Measurements from ENCODE around the gene LPAR6.
A peak's percentile ranks its signal among the peaks of the same experiment; 100 is the strongest.
"Not testable (repeated sequence)": the region's sequence is repeated elsewhere in the genome, so short reads cannot be mapped to it uniquely, and the experiment has no call there.

The LPAR6 gene, protein sequence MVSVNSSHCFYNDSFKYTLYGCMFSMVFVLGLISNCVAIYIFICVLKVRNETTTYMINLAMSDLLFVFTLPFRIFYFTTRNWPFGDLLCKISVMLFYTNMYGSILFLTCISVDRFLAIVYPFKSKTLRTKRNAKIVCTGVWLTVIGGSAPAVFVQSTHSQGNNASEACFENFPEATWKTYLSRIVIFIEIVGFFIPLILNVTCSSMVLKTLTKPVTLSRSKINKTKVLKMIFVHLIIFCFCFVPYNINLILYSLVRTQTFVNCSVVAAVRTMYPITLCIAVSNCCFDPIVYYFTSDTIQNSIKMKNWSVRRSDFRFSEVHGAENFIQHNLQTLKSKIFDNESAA

DNA sequence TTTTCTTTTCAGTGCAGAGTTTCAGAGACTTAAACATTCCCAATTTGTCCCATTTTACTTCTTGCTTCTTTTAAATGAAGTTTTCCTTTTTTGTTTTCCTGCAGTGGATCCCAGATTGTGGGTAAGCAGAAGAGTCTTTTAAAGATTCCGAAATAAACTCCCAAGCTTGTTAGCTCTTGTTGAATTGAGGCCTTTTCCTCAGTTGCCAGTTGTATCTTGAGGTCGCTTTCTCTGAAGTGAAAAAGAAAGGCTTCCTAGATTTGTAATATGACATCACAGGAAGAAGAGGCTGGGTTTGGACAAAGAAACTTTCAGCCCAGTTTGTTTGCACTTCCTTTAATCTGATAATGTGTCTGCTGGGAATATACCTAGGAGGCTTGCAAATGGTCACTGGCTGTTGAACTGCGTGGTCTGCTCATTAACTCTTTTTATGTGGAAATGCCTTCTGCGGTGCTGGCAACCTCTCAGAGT lies at the start of gene LPAR6:
LPAR6 (minus strand) TSS at position 233 of the 471 bp plus-strand sequence. CDS start 690 bp downstream, outside the sequence.
- peak; percentile 39 for DNase-seq (ENCODE audit: low spot score)

- DNase-seq (ENCODE audit: low spot score): no peak
Observed at GRCh38 chr13:48457578-48458242, 44.8 kb upstream of the LPAR6 start.

DNA sequence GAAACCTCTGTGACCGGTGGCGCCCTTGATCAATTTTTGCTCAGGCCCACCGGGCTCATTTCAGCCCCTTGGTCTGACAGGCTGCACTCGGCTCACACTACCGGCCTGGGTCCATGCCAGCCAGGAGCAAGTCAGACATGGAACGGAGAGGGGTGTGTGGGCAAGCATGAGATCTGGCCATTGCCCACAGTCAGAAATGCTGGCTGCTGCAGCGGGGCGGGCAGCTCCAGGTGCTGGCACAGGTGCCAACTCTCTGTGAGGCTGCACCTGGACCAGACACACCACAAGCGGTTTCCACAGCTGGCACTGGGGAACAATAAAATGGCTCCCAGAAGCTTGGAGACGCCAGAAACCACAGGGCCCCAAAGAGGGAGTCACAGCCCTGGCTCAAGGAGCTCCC lies 43.6 kb upstream of the LPAR6 start:
- DNase-seq (ENCODE audit: low spot score): no peak

DNA sequence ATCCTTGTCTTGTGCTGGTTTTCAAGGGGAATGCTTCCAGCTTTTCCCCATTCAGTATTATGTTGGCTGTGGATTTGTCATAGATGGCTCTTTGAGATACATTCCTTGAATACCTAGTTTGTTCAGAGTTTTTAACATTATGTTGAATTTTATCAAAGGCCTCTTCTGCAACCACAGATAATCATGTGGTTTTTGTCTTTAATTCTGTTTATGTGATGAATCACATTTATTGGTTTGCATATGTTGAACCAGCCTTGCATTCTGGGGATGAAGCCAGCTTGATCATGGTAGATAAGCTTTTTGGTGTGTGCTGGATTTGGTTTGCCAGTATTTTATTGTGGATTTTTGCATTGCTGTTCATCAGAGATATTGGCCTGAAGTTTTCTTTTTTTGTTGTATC lies 38.3 kb upstream of the LPAR6 start:
- DNase-seq (ENCODE audit: low spot score): not testable (repeated sequence)

GRCh38 chr13:48449656-48450055 lies 36.7 kb upstream of the LPAR6 start:
- DNase-seq (ENCODE audit: low spot score): no peak

DNA sequence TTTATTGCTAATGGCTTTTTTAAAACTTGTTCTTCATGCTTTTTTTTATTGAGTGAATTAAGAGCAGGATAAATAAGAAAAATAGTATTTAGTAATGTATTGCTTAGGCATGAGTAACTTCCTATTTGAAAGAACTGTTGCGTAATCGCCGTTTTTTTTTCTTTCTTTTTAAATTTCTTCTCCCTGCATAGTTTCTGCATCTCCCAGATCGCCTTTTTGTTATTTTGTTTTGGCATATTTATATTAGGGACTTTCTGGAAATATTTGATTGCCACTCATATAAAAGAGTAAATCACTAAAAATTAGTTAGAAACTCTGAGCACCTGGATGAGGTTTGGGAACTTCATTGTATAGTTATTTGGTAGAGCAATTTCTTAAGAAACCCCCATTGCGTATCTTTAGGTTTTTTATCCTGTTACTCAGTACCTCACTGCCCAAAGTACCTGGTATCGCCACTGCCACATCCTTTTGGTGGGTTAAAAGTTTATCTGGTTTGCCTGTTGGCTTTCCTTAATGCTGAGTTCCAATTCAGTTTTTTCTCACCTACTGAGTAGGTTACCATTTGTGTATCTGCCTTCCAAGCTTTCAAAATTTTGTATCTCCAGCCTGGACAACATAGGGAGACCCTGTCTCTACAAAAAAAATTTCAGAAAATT lies 36.2 kb upstream of the LPAR6 start:
- no peak for DNase-seq (ENCODE audit: low spot score)

DNA sequence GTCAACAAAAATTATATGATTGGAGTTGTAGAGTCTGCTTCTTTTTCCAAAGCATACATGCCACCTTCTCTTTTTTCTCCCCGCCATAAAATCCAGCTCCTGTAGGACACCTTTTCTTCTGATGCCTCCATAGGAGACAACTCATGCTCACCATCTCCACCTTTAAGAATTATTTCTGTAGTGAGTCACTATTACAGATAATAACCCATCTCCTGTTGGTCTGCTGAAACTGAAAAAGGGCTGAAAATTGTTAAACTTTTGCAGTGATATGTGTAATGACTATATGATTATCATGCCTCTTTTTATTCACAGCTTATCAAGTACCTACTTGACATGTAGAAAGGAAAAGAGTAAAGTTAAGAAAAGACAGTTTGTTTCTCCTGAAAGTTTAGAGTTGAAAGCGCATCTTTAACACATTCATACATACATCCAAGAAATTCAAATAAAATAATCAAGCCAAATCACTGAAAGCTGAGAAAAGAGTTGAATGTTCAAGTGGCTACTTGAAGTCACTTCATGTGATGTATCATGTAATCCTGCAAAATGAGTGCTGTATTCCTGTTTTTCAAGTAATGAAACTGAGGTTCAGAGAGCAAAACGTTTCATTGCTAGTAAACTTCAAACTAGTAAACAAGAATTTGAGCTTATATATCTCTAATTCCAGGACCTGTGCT lies 35.5 kb upstream of the LPAR6 start:
- DNase-seq (ENCODE audit: low spot score): no peak

DNA sequence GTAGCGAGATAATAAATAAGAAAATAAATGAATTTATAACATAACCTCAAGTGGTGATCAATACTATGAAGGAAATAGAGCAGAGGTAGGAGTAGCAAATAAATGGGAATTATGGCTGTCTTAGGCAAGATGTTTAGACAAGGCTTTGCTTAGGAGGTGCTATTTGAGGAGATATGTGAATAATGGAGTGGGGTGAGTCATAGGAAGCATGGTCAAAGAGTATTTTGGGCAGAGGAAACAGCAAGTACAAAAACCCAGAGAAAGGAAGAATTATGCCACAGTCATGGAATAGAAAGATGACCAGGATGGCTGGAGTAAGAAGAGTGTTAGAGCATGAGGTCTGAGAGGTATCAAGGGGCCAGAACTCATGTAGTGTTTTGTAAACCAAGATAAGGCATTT lies 33.6 kb upstream of the LPAR6 start:
- no peak for DNase-seq (ENCODE audit: low spot score)

GRCh38 chr13:48443442-48444208 lies 30.7 kb upstream of the LPAR6 start:
- no peak for DNase-seq (ENCODE audit: low spot score)

GRCh38 chr13:48437371-48437770 lies 24.5 kb upstream of the LPAR6 start:
- DNase-seq (ENCODE audit: low spot score): no peak

GRCh38 chr13:48436661-48437288 lies 23.9 kb upstream of the LPAR6 start:
- DNase-seq (ENCODE audit: low spot score): no peak

- DNase-seq (ENCODE audit: low spot score): no peak
Observed at GRCh38 chr13:48434200-48434599, 21.3 kb upstream of the LPAR6 start.

- no peak for DNase-seq (ENCODE audit: low spot score)
Observed at GRCh38 chr13:48431987-48432615, 19.2 kb upstream of the LPAR6 start.

- no peak for DNase-seq (ENCODE audit: low spot score)
Observed at GRCh38 chr13:48431431-48431830, 18.5 kb upstream of the LPAR6 start.

- no peak for DNase-seq (ENCODE audit: low spot score)
Observed at GRCh38 chr13:48429886-48430285, 17.0 kb upstream of the LPAR6 start.

GRCh38 chr13:48429036-48429435 lies 16.1 kb upstream of the LPAR6 start:
- no peak for DNase-seq (ENCODE audit: low spot score)

DNA sequence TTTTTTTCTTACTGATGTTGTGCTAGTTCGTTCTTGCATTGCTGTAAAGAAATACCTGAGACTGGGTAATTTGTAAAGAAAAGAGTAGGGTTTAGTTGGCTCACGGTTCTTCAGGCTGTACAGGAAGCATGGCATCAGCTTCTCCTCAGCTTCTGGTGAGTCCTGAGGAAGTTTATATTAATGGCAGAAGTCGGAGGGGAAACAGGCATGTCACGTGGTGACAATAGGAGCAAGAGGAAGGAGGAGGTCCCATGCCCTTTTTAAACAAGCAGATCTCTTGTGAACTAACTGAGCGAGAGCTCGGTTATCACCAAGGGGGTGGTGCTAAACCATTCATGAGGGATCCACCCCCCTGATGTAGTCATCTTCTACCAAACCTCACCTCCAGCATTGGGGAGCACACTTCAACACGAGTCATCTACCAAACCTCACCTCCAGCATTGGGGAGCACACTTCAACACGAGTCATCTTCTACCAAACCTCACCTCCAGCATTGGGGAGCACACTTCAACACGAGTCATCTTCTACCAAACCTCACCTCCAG lies 13.9 kb upstream of the LPAR6 start:
- not testable (repeated sequence) for DNase-seq (ENCODE audit: low spot score)

- DNase-seq (ENCODE audit: low spot score): no peak
Observed at GRCh38 chr13:48426052-48426451, 13.1 kb upstream of the LPAR6 start.

- DNase-seq (ENCODE audit: low spot score): no peak
Observed at GRCh38 chr13:48424212-48424611, 11.3 kb upstream of the LPAR6 start.

DNA sequence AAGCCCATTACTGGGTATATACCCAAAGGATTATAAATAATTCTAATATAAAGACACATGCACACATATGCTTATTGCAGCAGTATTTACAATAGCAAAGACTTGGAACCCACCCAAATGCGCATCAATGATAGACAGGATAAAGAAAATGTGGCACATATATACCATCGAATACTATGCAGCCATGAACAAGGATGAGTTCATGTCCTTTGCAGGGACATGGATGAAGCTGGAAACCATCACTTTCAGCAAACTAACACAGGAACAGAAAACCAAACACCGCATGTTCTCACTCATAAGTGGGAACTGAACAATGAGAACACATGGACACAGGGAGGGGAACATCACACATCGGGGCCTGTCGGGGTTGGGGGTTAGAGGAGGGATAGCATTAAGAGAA lies 9.1 kb upstream of the LPAR6 start:
- DNase-seq (ENCODE audit: low spot score): not testable (repeated sequence)
